GM12878 (cell line): ENCODE data around the gene RAP1GAP. TPM values are rescaled to one million over a fixed set of nuclear protein-coding genes. Genes with fewer than 3 reads are reported as not detected.

Source experiments
- ATF3 ChIP-seq: IDR thresholded peaks from 2 replicates; pipeline ENCODE4 v1.6.1; 2011; ENCODE audit warnings: low read depth, mild to moderate bottlenecking, low read length, moderate library complexity, borderline replicate concordance; ENCODE audit errors: extremely low read depth
- BCLAF1 ChIP-seq: fragments of 450-650 bp; IDR thresholded peaks from 2 replicates; pipeline ENCODE4 v1.6.1; 2017; ENCODE audit warnings: antibody characterized with exemption, mild to moderate bottlenecking, moderate library complexity
- CBFB ChIP-seq: IDR thresholded peaks from 2 replicates; pipeline ENCODE4 v1.6.1; 2016; ENCODE audit warnings: antibody characterized with exemption, low read depth
- CUX1 ChIP-seq: IDR thresholded peaks from 2 replicates; pipeline ENCODE4 v1.6.1; 2012; ENCODE audit warnings: improper control_type of control experiment, low read depth, low read length; ENCODE audit not compliant: insufficient replicate concordance
- GABPA ChIP-seq: IDR thresholded peaks from 2 replicates; pipeline ENCODE4 v1.6.1; 2014; ENCODE audit warnings: antibody characterized with exemption, low read depth, mild to moderate bottlenecking, inconsistent platforms
- IRF5 ChIP-seq: fragments of 450-650 bp; IDR thresholded peaks from 2 replicates; pipeline ENCODE4 v1.6.1; 2017; ENCODE audit warnings: borderline replicate concordance
- POLR2A ChIP-seq: IDR thresholded peaks from 2 replicates; pipeline ENCODE4 v1.6.1; 2011; ENCODE audit warnings: low read depth, mild to moderate bottlenecking, low read length
- SREBF1 ChIP-seq: IDR thresholded peaks from 2 replicates; pipeline ENCODE4 v1.6.1; 2012; ENCODE audit warnings: mild to moderate bottlenecking, low read length
- TARDBP ChIP-seq: IDR thresholded peaks from 2 replicates; pipeline ENCODE4 v1.6.1; 2016; ENCODE audit warnings: borderline replicate concordance
- TBL1XR1 ChIP-seq: IDR thresholded peaks from 2 replicates; pipeline ENCODE4 v1.6.1; 2012; ENCODE audit warnings: low read depth, low read length, improper control_type of control experiment
- YBX1 ChIP-seq: fragments of 450-650 bp; IDR thresholded peaks from 2 replicates; pipeline ENCODE4 v1.6.1; 2016; ENCODE audit warnings: antibody characterized with exemption
- ZNF24 ChIP-seq: fragments of 450-650 bp; IDR thresholded peaks from 2 replicates; pipeline ENCODE4 v1.6.1; 2017; ENCODE audit warnings: antibody characterized with exemption, mild to moderate bottlenecking
- ZNF592 ChIP-seq: fragments of 450-650 bp; IDR thresholded peaks from 2 replicates; pipeline ENCODE4 v1.6.1; 2017; ENCODE audit warnings: mild to moderate bottlenecking, moderate library complexity
- polyA plus RNA-seq, 11 experiments: library from polyadenylated mRNA; depleted of rRNA in 4 of 11; unstranded in 6 of 11; stranded (reverse) in 5 of 11; fragments of >200 nt; fragmentation: Nextera tagmentation in 4 of 11; fragmentation: Illumina TruSeq in 1 of 11; extraction: Ambion mirVana in 4 of 11; extraction: Trizol in 1 of 11; gene quantifications; 1 replicate in 1 of 11; 2 replicates in 10 of 11; pipeline versions ENCODE4 v1.2.1 to v1.2.3, GENCODE V29; 2011 to 2016; ENCODE audit warnings: inconsistent platforms in 2 of 11, missing spikeins in 2 of 11, low read depth in 1 of 11
- total RNA-seq, 4 experiments: library from RNA; depleted of rRNA in 3 of 4; stranded (reverse); fragments of >200 nt in 3 of 4; fragmentation: Illumina TruSeq in 1 of 4; extraction: Trizol in 1 of 4; gene quantifications; 2 replicates each; pipeline versions ENCODE4 v1.2.1 to v1.2.3, GENCODE V29; 2013 to 2021

Gene RAP1GAP
- total and polyA plus RNA-seq, 10 of the 15 experiments (the other 5 are each of a cell fraction or from before 2014, with no cell fraction given): 0.04 to 0.96 (median 0.09) TPM; not detected in 3

- TF ChIP-seq CBFB (no peak), ATF3 (no peak), IRF5 (no peak), GABPA (no peak), ZNF24 (no peak), TBL1XR1 (no peak), TARDBP (no peak), ZNF592 (no peak), YBX1 (no peak), CUX1 (no peak), SREBF1 (no peak), POLR2A (no peak), BCLAF1 (no peak)
These were observed 33.6 kb upstream of the RAP1GAP start (continued) for GRCh38 chr1:21702780-21703179.
